HFF-Myc (cell line): ENCODE results near the gene UBALD2.

Source experiments
- DNase-seq: peaks from one replicate; pipeline ENCODE4 v3.0.0-alpha.2; 2011; ENCODE audit warnings: low read depth; ENCODE audit errors: extremely low read depth
- H3K4me3 ChIP-seq: replicated peaks from 2 replicates; pipeline ENCODE4 v1.5.1; 2011; ENCODE audit warnings: low read depth, mild to moderate bottlenecking, control low read depth, low read length
- CTCF ChIP-seq: IDR thresholded peaks from 2 replicates; pipeline ENCODE4 v1.5.1; 2012; ENCODE audit warnings: mild to moderate bottlenecking, low read depth, low read length, control low read depth; ENCODE audit errors: missing control alignments

The UBALD2 gene

GRCh38 chr17:76233588-76234353 is 31.4 kb upstream of the UBALD2 start:
- no peak overlapping the region for H3K4me3 ChIP-seq
- TF ChIP-seq CTCF, result no peak
- no peak for DNase-seq

- DNase-seq, result no peak
- H3K4me3 ChIP-seq, result no peak overlapping the region
- no peak for TF ChIP-seq CTCF
Observed at GRCh38 chr17:76234354-76234679, 30.8 kb upstream of the UBALD2 start.

- no peak for DNase-seq
- no peak overlapping the region for H3K4me3 ChIP-seq
- no peak for TF ChIP-seq CTCF
Observed at GRCh38 chr17:76235883-76236282, 29.3 kb upstream of the UBALD2 start.

- no peak overlapping the region for H3K4me3 ChIP-seq
- TF ChIP-seq CTCF, result no peak
- no peak for DNase-seq
Observed at GRCh38 chr17:76236603-76237002, 28.5 kb upstream of the UBALD2 start.

- no peak for TF ChIP-seq CTCF
- DNase-seq, result no peak
- H3K4me3 ChIP-seq, result no peak overlapping the region
Observed at GRCh38 chr17:76237859-76238313, 27.3 kb upstream of the UBALD2 start.

GRCh38 chr17:76238847-76239537 is 26.2 kb upstream of the UBALD2 start:
- DNase-seq, result no peak
- H3K4me3 ChIP-seq, result no peak overlapping the region
- TF ChIP-seq CTCF, result no peak
